ENCODE data around the gene CRTC3.
"Not testable (repeated sequence)": the region's sequence is repeated elsewhere in the genome, so short reads cannot be mapped to it uniquely, and the experiment has no call there.

The CRTC3 gene

DNA sequence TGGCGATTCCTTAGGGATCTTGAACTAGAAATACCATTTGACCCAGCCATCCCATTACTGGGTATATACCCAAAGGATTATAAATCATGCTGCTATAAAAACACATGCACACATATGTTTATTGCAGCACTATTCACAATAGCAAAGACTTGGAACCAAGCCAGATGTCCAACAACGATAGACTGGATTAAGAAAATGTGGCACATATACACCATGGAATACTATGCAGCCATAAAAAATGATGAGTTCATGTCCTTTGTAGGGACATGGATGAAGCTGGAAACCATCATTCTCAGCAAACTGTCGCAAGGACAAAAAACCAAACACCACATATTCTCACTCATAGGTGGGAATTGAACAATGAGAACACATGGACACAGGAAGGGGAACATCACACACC lies 107.3 kb downstream of the CRTC3 start:
- FAIRE-seq = not testable (repeated sequence)

- FAIRE-seq = no peak
Measured at GRCh38 chr15:90637693-90638092, 108.0 kb downstream of the CRTC3 start.

GRCh38 chr15:90638201-90638691 lies 108.5 kb downstream of the CRTC3 start:
- FAIRE-seq = no peak

DNA sequence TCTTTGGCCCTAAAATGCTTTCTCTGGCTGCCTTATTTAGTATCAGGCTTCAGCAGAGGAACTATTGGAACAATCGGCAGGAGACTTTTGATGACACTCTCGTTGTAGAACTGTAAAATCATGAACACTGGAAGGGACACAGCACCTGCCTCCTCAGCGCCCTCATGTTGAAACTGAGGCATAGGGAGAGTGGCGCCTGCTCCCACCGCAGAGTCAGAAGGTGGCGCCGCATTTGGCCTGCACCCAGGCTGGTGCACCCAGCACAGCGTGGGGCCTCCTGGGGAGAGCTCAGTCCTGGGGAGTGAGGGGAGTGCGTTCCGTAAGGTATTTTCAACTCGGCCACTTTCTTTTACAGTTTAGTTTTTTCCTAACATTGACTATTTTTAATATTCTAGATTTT lies 109.2 kb downstream of the CRTC3 start:
- FAIRE-seq = no peak

GRCh38 chr15:90640862-90641261 lies 111.1 kb downstream of the CRTC3 start:
- FAIRE-seq = no peak

- FAIRE-seq = no peak
Measured at GRCh38 chr15:90641581-90642463, 112.1 kb downstream of the CRTC3 start.

- no peak for FAIRE-seq
Measured at GRCh38 chr15:90642464-90643300, 113.0 kb downstream of the CRTC3 start.

DNA sequence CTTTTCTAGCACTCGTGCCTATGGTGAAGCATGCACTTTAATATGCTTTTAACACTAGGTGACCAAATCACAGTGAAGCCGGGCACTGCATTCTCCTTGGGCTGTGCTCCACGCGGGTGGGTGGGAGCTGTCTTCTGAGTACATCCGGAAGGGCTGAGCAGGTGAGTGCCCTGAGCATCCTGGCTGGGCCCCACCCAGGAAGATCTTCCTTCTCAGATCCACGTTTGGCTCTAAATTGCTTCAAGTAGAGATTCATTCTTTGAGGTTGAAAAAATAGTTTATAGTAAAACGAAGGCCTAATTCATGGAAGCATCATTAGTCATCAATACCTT lies 113.5 kb downstream of the CRTC3 start:
- FAIRE-seq = no peak

GRCh38 chr15:90644526-90644925 lies 114.8 kb downstream of the CRTC3 start:
- no peak for FAIRE-seq

DNA sequence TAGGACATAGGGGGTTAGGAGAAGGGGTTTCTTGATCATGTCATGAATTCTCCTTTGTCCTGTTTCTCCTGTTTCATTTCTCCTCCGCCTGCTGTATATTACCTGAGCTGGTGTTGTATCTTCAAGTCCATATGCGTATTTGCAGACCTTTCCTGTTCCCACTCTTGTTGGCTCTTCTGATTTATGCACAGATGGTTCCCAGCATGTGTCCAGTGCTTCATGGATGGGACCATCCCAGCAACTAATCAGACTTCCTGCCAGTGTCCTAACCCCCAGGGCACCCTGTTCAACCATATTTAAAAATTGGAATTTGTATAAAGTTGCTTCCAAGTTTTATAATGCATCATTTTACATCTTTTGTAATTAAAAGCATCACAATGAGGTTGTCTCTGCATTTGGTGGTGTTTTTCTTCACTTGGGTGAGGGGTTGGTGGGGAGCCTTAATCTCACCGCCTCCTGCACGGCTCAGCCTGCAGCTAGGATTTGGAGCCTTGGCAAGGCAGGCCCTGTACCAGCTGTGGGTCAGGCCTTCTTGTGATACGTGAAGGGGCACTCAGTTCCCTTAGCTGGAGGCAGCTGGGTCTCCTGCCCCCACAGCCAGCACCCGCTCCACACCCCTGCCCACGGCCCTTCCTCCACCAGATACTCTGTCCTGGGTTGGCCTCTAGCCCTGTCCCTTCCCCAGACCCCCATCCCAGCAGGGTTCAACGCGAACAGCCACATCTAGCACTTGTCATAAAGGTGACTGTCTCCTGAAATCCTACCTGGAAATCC lies 115.4 kb downstream of the CRTC3 start:
- no peak for FAIRE-seq

- FAIRE-seq = no peak
Measured at GRCh38 chr15:90645873-90646575, 116.3 kb downstream of the CRTC3 start.

- no peak for FAIRE-seq
Measured at GRCh38 chr15:90646662-90647305, 117.1 kb downstream of the CRTC3 start.

DNA sequence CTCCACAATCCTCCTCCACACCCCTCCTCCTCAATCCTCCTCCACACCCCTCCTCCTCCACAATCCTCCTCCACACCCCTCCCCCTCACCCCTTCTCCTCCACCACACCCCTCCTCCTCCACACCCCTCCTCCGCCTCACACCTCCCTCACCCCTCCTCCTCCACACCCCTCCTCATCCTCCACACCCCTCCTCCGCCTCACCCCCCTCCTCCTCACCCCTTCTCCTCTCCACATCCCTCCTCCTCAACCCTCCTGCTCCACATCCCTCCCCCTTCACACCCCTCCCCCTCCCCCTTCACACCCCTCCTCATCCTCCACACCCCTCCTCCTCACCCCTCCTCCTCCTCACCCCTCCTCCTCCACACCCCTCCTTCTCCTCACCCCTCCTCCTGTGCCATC lies 117.6 kb downstream of the CRTC3 start:
- no peak for FAIRE-seq

DNA sequence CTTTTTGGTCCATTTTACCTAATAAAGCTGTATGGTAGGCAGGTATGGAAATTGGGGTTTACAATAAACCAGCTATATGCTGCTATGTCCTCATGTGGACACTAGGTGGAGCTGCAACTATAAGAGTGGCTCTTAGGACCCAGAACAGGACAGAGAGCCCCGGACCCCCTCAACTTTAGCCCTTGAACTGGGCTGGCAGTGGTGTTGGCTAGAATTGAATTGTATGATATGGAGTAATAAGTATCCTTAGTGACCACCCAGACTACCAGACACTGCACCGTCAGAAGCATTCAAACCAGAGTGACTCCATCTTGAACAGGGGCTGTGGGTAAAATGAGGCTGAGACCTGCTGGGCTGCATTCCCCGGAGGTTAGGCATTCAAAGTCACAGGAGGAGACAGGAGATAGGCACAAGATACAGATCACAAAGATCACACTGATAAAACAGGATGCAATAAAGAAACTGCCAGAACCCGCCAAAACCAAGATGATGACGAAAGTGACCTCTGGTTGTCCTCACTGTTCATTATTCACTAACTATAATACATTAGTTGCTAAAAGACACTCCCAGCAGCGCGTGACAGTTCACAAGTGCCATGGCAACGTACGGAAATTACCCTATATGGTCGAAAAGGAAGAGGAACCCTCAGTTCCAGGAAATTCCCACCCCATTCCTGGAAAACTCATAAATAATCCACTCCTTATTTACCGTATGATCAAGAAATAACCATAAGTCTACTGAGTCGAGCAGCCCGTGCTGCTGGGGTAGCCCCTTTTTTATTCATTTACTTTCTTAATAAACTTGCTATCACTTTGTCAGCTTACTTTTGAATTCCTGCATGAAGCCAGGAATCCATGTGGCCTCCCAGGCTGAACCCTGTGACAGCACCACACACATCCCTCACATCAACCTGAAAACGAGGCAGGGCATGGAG lies 118.7 kb downstream of the CRTC3 start:
- FAIRE-seq = no peak

DNA sequence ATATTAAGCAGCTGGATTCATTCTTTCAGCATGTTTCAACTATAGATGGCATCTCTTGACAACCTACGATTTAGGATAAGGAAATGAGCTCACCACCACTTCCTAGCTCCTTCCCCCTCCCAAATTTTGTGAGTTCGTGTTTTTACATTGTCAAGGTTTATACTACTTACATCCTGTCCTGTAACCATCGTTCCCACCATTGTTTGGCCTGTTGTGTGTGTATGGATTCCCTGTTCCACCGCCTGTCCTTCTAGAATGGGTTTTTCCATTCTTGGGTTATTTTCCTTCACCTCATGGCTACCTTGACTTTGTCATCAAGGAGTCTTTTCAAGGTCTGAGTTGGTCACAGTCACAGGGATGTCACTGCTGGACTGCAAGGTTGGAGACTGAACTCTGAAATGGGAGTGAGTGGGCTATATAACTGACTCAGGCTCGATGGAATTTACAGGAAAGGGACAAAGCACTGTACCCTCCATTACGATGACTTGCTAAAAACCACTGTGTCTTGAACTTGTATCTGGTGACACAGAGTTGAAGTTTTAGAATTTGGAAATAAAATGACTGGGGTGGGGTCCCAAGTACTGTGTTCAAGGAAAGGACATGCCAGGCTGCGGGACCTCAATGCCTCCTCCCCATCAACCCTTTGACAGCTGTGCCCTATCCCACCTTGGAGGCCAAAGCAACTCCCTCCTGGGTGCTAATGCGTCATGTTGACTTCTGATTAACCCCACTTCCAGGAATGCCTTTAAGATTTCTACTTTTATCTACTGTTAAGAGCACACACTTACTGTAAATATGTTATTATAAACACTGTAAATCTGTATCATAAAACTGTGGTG lies 120.6 kb downstream of the CRTC3 start:
- no peak for FAIRE-seq

GRCh38 chr15:90650956-90651689 lies 121.4 kb downstream of the CRTC3 start:
- FAIRE-seq = no peak

DNA sequence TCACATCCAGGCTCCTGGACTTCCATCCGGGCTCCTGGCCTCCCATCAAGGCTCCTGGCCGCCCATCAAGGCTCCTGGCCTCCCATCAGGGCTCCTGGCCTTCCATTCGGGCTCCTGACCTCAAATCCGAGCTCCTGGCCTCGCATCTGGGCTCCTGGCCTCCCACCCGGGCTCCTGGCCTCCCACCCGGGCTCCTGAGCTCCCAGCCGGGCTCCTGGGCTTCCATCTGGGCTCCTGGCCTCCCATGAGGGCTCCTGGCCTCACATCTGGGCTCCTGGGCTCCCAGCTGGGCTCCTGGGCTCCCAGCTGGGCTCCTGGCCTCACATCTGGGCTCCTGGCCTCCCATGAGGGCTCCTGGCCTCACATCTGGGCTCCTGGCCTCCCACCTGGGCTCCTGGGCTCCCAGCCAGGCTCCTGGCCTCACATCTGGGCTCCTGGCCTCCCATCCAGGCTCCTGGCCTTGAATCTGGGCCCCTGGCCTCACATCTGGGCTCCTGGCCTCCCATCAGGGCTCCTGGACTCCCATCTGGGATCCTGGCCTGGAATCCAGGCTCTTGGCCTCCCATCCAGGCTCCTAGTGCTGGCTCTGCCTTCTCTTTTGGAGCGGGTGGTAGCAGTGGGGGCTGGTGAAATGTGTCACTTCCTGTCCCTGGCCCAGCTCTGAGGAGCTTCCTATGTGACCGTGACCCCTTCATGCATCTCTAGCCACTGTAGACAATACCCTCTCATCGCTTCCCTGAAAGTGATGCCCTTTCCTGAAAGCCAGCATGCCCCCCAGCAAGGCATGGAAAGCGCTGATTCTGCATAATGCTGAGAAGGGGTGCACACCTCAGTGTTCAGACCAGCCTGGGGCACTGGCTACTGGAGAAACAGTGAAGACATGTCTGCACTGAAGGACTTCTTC lies 124.8 kb downstream of the CRTC3 start:
- FAIRE-seq = no peak

Measured in TTC549 (cell line).